GM21786 (cell line): Measurements from ENCODE around the gene ABCB8.

Experiments
- ATAC-seq: cut with Tn5 transposase; IDR thresholded peaks from one replicate; pipeline ENCODE4 v1.9.1; 2021; ENCODE audit not compliant: unreplicated experiment

ABCB8 gene

DNA sequence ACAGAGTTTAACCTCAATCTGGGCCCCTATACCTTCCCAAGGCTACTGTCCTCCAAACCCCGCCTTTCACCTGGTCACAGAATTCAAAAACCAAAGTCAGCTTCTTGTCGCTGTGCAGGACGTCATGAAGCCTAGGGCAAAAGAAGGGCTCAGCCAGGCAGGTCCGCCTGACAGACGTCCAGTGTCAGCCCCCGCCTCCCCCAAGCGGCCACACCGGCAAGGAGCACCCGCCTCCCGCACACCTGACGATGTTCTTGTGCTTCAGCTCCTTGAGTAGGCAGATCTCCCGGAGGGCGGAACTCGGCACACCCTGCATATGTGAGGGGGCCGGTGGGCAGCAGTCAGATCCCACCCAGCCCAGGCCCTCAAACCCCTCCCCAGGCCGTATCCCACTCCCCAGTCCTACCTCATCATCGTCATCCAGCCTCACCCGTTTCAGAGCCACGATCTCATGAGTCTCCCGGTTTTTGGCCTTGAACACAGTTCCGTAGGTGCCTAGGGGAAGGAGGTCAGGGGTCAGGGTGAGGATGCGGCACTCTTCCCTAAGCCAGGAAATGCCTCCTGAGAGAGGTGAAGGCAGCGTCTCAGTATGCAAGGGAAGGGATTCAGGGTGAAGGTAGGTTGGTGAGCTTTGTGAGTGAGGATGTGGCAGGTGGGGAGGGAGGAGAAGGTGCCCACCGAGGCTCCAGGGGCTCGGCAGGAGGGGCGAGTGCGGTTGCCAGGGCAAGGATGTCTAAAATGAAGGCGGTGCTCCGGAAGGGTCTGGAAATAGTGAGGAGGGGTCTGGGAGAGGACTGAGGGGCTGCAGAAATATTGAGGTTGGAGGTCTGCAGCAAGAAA, 28.6 kb downstream of the ABCB8 start:
- ATAC-seq, result no peak

DNA sequence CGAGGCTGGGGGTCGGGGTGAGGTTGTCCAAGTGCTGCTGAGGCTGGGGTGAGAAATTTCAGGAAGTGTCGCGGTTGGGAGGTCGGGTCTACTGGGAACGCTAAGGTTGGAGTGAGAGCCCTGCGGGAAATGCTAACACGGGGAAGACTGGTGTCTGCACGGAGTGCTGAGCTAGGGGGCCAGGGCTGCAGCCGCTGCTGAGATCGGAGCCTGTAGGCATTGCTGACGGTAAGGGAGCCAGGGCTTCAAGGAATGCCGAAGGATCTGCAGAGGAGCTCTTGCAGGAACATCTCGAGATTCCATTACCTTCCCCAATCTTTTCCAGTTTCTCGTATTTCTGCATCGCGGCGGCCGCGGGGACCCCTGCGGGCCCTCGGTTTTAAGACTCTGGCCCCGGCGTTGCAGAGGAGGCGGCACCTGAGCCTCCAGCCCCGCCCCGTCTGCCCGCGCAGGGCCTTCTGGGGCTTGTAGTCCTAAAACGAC, 29.3 kb downstream of the ABCB8 start, which contains the start of gene CDK5:
Gene CDK5 (minus strand): TSS at position 392 of the 483 bp plus-strand sequence. CDS start 49 bp downstream, at position 343.
- peak; percentile 9 for ATAC-seq

DNA sequence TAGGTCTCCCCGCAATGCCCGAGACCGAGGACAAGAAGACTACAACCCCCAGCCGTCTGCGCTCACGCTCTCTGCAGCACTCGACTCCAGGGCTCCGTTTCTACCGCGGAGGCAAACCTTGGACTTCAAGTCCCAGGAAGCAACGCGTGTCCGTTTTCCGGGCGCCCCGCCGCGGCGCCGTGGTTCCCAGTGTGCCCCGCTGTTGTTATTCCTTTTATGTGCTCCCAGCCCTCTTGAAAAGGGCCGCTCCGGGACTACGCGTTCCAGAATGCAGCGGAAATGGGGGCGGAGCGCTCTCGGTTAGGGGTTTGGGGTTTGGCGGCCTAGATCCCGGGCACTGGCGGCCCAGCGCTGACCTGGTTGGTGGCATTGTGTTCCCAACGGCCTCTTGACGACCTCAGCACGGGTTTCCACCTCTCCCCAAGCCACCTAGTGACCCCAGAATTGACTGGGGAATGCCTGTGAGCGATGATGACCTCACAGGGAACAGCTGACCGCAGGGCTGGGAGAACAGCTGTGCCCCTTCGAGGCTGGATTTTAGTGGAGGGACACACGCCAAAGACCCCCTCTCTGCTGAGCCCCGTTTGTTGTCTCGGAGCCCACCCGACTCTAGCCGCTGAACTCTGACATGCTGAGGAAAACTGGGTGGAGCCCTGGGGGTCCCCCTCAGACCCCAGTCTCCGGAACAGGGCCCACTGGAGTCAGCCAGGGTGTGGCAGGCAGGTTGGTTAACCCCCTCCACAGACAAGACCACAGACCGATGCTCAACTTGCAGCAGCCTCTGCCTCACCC, 29.9 kb downstream of the ABCB8 start:
- peak; percentile 90 for ATAC-seq

DNA sequence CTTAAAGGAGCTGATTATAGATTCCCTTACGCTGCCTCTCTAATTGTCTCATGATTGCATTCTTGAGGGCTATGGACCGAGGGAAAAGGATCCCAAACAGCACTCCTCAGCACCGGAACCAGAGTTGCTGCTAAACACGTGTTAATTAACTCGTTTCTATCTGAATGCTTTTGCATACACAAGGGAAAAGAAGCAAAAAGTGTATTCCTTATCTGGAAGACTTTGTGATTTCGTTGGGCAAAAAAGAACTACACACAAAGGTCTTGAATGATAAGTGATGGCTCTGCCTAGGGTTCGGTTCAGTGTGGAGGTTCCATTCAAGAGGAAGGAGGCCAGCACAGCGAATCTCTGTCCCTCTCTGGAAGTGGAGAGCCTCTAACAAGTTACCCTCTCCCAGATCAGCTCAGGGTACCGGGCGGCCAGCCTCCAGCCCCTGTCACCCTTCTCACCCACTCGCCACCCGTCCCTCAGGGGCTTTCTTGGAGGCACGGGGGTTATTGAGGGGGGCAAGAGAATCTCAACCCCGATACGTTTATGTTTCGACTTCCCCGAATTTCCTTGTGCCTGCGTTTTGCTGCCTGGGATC, 30.6 kb downstream of the ABCB8 start:
- no peak for ATAC-seq

DNA sequence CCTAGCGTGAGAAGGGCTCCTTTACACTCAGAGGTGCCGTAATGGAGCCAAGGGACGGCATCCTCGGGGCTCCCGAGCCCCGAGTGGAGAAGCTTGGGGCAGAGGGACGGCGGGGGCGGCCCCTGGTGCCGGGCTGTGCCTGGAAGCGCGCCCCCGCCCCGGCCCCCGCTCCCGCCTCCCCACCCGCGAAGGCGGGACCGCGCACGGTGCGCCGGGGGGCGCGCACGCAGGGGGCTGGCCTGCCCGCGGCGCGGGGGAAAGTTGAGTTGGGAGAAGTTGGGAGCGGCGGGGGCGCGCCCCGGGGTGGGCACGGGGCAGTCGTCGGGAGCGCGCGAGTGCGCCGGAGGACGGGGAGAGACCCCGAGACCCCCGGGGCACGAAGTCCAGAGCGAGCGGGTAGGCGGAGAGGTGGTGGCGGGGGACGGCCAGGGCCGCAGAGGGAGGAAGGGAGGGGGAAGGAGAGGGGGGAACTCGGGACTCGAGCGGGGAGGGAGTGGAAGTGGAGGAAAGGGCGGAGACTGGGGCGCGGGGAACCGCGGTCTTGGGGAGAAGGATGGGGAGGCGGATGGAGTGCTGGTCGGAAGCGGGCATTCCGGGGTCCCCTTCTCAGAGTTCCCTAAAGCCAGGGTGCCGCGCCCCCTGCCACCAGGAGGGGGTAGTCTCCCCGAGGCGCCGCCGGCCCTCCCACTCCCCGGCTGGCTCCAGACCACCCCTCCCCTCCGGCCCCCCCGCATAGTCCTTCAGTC, 31.3 kb downstream of the ABCB8 start, which contains the start of gene SLC4A2:
Gene SLC4A2 (plus strand): TSS at position 223 of the 746 bp plus-strand sequence. CDS start 2,399 bp downstream, outside the sequence.
- ATAC-seq, result peak; percentile 19

DNA sequence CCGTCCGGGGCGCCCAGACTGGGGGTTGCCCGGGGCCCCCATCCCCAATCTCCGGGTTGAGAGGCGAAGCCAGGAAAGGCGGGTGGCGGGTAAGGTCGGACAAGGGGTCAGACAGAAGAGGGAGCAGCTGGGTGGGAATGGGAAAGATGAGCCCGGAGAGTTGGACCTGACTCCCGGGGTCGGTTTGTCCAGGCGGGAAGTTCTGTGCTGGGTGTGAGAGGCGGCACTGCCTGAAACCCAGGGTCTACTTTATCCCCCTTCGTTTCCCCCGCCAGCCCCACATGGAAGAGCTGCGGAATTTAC, 31.8 kb downstream of the ABCB8 start:
- ATAC-seq, result no peak

DNA sequence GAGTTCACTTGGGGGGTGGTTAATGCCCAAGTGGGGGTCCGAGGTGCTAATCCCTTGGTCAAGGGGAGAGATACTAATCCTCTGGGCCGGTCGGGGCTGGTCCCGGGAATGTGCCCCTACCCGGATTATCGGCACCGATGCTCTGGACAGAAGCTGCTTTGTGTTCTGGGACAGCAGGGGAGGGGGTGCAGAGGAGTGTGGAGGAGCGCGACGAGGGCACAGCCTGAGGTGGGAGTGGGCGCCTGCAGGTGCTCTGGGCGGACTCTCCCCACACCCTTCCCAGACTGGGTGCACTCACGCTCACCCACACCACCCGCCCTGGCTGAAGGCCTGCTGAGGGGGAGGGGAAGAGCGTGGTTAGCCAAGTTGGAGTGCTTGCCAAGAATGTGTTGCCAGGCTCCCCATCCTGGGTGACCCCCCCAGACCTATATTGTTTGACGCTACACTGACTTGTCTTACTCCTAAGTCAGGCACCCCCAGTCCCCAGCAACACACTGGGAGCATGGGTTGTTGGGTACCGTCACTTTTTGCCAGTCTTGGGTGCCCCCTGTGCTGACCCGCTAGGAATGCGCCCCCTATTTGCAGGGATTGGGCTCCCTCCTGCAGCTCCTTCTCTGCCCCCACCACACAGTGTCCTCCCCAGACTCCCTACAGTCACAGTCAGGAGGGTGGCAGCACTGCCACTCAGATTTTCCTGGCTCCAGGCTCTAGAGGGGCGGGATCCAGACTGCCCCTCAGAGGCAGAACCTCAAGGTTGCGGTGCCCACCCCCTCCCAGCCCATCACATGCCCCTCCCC, 32.4 kb downstream of the ABCB8 start:
- ATAC-seq, result no peak

DNA sequence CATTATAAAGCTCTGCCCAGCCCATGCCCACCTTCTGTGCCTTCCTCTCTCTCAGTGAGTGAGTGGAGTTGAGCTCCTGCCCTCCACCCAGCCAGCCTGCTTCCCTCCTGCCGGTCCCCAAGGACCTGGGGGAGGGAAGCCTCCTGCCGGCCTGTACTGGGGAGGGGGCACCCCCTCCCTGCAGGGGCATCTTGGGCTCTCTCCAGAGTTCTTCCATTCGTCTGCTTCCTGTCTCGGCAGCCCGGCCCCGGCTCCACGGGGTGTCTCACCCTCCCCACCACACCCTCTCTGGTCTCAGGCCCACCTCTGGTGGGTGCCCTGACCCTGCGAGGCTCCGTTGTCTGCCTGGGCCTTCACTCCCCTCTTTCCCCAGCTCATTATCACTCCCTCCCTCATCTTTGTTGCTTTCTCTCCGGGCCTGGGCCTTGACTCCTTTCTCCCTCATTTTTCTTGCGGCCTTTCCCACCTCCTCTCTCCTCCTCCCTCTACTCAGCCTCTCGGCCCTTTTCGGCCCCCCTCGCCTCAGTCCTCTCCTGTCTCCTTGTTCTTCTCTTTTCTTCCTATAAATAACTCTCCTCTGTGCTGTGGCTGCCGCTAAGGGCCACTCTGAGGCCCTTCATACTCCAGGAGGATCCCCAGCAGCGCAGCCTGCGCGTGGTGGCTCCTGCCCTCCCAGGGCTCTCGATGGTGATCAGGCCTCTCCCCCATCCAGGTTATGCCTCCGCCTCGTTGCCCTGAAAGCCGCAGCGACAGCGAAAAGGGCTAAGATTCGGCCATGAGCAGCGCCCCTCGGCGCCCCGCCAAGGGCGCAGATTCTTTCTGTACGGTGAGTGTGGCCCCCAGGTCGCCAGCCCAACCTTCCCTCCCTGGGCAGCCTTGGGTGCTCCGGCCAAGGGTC, 33.2 kb downstream of the ABCB8 start:
- ATAC-seq, result no peak

DNA sequence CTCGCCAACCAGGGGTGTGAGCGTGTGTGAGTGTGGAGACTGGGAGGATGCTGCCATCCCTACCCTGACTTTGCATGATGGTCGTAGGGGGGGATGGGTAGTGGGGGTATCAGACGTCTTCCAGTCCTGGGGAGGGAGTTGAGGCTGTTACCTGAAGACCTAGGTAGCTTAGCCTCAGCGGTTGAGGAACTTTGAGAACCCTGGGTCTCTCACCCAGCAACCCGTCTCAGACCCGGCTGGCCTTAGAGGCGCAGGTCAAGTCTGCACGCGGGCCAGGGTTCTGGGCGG, 33.8 kb downstream of the ABCB8 start:
- ATAC-seq, result no peak

DNA sequence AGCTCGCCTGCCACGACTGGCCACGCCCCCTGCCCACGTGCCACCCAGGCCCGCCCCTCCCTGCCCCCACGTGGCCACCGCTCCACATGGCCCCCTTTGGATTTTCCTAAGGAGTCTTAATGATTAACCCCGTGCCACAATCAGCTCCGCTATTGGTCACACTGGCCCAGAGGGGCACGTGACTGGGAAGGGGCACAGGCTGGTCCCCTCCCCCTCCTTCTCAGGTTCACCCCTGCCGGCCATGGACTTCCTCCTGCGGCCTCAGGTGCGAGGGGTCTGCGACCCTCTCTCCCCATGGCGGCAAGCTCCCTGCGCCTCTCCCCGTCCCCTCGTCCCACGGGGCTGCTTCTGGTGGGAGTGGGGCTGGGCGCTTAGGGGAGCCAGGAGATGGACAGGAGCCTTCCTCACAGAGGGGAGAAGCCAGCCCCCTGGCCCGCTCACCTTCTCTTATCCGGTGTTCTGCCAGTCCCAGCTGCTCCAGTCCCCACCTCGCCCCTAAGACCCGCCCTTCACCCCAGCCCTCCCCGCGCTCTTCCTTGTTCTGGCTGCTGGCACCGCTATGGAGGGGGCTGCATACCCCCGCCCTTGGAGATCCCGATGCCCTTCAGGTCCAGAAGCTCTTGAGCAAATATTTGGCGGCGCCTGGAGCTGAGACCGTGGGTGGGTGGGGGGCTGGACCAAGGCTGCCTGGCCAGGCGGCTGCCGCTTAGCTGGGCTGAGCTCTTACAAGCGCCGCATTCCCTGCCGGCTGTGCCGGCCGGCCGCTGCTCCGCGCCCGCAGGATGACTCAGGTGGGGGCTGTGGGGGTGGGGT, 34.4 kb downstream of the ABCB8 start:
- no peak for ATAC-seq

DNA sequence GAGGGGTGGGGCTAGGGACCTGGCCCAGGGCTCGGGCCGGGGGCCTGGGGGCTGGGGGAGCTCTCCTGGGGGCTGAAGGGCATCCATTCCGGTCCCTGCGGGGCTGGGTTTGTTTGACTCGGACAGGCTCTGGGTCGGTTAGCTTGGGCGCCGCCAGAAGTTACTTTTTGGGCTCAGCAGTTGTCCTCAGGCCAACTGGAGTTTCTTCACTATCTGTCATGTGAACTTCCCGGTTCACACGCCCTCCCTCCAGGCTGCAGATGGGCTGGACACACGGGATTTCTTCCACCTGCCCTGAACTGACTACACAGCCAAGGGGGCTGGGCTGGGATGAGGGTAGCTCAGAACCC, 34.9 kb downstream of the ABCB8 start:
- ATAC-seq, result no peak

DNA sequence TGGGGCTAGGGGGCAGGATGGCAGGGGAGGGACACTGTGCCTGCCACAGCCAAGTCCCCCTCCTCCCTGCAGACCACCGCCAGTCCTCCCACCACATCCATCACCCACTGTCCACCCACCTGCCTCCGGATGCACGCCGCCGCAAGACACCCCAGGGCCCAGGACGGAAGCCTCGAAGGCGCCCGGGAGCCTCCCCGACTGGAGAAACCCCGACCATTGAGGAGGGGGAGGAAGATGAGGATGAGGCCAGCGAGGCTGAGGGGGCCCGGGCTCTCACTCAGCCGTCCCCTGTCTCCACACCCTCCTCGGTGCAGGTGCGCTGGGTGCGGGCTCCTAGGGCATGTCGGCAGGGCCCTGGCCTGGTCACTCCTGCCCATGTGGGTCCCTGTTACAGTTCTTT, 36.2 kb downstream of the ABCB8 start:
- ATAC-seq, result no peak

DNA sequence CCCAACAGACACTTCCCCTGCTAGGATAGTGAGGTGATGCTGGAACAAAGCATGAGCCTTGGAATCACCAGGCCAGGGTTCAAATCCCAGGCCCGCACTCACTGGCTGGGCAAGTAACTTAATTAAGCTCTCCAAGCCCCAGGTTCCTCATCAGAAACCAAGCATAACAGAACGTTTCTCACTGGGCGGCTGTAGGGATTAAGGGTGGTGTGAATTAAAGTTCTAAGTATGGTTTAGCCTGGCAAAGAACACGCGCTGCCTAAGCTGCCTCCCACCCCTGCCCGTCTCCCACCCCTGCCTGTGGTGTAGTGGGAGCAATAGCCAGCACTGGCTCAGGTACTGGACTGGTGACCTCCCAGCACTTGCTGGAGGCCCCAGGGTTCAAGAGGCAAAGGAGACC, 36.7 kb downstream of the ABCB8 start:
- no peak for ATAC-seq

DNA sequence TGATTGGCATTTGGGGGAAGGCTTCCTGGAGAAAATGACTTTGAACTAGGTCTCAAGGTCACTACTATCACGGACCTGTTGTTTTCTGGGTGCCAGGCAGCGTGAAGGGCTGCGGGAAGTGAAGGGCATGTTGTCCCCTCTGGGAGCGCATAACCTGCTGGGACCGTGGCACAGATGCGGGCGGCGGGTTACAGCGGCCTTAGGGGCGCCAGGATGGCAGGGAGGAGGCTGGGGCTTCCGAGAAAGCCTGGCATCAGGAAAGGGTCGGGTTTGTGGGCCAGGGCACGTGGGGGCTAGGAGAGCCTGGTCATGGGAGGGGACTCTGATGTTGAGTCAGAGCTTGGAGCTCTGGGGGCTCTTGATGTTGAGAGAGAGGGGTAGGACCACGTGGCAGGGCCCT, 37.3 kb downstream of the ABCB8 start:
- ATAC-seq, result no peak

DNA sequence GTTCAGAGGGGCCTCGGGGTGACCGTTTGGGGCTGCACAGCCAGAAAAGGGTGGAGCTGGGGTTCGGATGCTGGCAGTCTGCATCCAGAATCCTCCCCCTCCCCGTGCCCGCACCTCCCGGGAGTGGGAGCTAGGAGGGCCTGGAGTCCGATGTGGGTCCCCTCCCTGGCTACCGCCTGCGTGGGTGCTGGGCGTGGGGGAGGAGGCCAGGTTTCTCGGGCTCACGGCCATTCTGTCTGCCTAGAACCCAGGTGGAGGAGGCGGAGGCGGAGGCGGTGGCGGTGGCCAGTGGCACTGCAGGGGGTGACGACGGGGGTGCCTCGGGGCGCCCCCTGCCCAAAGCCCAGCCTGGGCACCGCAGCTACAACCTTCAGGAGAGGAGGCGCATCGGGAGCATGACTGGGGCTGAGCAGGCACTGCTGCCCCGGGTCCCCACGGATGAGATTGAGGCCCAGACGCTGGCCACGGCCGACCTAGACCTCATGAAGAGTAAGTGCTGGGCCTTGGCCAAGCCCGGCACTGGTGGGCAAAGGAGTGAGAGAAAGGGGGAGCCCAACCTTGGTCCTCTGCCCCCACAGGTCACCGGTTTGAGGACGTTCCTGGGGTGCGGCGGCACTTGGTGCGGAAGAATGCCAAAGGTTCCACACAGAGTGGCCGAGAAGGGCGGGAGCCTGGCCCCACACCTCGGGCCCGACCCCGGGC, 38.2 kb downstream of the ABCB8 start:
- ATAC-seq, result no peak

DNA sequence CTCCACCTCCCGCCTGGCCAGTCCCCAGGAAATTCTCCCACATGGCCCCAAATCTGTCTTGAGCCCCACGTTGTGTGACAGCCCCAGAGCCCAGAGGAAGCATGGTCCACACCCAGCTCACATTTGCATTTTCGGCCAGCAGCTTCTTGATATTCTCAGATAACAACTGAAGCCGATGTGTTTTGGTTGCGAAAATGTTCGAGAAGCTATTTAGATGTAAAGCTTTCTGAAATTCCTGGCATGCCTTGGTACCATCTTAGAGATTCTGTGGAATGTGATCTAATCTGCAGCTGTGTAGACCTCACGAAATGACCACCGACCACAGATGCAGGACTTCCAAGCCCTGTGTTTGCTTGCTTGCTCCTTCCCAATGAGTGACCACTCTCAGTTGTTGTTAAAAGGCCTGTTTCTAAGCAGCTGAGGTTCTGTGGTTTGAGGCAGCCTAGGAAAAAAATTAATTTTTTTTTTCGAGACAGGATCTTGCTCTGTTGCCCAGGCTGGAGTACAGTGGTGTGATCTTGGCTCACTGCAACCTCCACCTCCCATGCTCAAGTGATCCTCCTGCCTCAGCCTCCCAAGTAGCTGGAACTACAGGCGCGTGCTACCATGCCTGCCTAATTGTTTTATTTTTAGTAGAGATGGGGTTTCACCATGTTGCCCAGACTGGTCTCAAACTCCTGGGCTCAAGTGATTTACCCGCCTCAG, 40.0 kb downstream of the ABCB8 start:
- ATAC-seq, result no peak

DNA sequence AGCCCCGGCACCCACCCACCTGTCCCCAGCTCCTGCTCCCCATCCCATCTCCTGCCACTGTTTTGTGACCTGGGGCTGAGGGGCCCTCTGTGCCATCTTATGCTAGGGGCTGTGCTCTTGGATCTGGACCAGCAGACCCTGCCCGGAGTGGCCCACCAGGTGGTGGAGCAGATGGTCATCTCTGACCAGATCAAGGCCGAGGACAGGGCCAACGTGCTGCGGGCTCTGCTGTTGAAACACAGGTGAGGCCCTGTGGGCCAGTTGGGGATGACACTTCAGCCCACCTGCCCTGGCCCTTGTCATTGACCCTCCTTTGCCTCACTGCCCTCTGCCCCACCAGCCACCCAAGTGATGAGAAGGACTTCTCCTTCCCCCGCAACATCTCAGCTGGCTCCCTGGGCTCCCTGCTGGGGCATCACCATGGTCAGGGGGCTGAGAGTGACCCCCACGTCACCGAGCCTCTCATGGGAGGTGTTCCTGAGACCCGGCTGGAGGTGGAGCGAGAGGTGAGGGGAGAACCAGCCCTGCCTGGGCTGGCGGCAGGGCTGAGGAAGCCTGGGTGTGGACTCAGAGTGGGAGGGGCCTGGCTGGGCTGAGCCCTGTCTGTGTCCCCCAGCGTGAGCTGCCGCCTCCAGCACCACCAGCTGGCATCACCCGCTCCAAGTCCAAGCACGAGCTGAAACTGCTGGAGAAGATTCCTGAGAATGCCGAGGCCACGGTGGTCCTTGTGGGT, 41.8 kb downstream of the ABCB8 start:
- ATAC-seq, result no peak
